ENCODE data around the gene MAN2B1. TPM values are rescaled to one million over a fixed set of nuclear protein-coding genes. Genes with fewer than 3 reads are reported as not detected.

The MAN2B1 gene
- total and polyA plus RNA-seq, 2 of the 13 experiments (the other 11 are each of a cell fraction or from before 2014, with no cell fraction given) = 23.6 to 23.8 TPM

- TF ChIP-seq ATF3 (CRISPR knock-in tag; IDR thresholded peaks at IDR 0.05) = no peak
- peak; percentile 78 for TF ChIP-seq SP2 (CRISPR knock-in tag; IDR thresholded peaks at IDR 0.05)
- TF ChIP-seq SMARCC2 (IDR thresholded peaks at IDR 0.05) = no peak
- TF ChIP-seq ZFY (CRISPR knock-in tag; IDR thresholded peaks at IDR 0.05) = peak; percentile 92
- TF ChIP-seq POLR2AphosphoS2 (IDR thresholded peaks at IDR 0.05; ENCODE audit: low read depth, low read length) = no peak; the same call in 1 of the 2 replicates
- TF ChIP-seq DDIT3 (CRISPR knock-in tag; IDR thresholded peaks at IDR 0.05) = no peak
- peak; percentile 53; the same call in 1 of the 2 replicates for TF ChIP-seq ZNF784 (CRISPR knock-in tag; IDR thresholded peaks at IDR 0.05; ENCODE audit: borderline replicate concordance)
- peak; percentile 66 for TF ChIP-seq HCFC1 (IDR thresholded peaks at IDR 0.05; ENCODE audit: low read depth, low read length)
- TF ChIP-seq ZSCAN22 (CRISPR knock-in tag; IDR thresholded peaks at IDR 0.05) = no peak
- no peak; the same call in 1 of the 2 replicates for TF ChIP-seq ZNF296 (CRISPR knock-in tag; conservative IDR thresholded peaks at IDR 0.05)
- TF ChIP-seq ZNF292 (CRISPR knock-in tag; IDR thresholded peaks at IDR 0.05; ENCODE audit: borderline replicate concordance, low read depth) = no peak
- TF ChIP-seq ZNF704 (CRISPR knock-in tag; IDR thresholded peaks at IDR 0.05; ENCODE audit: borderline replicate concordance) = no peak
- no peak for TF ChIP-seq HHEX (CRISPR knock-in tag; IDR thresholded peaks at IDR 0.05)
- no peak for TF ChIP-seq POGK (CRISPR knock-in tag; conservative IDR thresholded peaks at IDR 0.05)
- no peak; the same call in 1 of the 2 replicates for TF ChIP-seq NR2F2 (IDR thresholded peaks at IDR 0.05; ENCODE audit: borderline replicate concordance, low read depth)
- TF ChIP-seq WIZ (CRISPR knock-in tag; IDR thresholded peaks at IDR 0.05) = 0 out of 2 replicates have a peak, but pooled peaks have one; percentile 20
- TF ChIP-seq SNAPC5 (CRISPR knock-in tag; IDR thresholded peaks at IDR 0.05; ENCODE audit: borderline replicate concordance) = no peak
- TF ChIP-seq ZBTB3 (CRISPR knock-in tag; IDR thresholded peaks at IDR 0.05; ENCODE audit: borderline replicate concordance, low read depth) = no peak
- TF ChIP-seq FLYWCH1 (CRISPR knock-in tag; IDR thresholded peaks at IDR 0.05) = 0 out of 2 replicates have a peak, but pooled peaks have one; percentile 31
- 0 out of 2 replicates have a peak, but pooled peaks have one; percentile 46 for TF ChIP-seq CC2D1A (CRISPR knock-in tag; IDR thresholded peaks at IDR 0.05)
- peak; percentile 43; the same call in 1 of the 2 replicates for TF ChIP-seq ZNF441 (CRISPR knock-in tag; IDR thresholded peaks at IDR 0.05; ENCODE audit: borderline replicate concordance)
- TF ChIP-seq GABPB1 (CRISPR knock-in tag; IDR thresholded peaks at IDR 0.05) = peak; percentile 98
- peak; percentile 75; the same call in 1 of the 2 replicates for TF ChIP-seq ZNF275 (CRISPR knock-in tag; IDR thresholded peaks at IDR 0.05; ENCODE audit: borderline replicate concordance)
- no peak for TF ChIP-seq NFE2L2 (IDR thresholded peaks at IDR 0.05; ENCODE audit: low read length)
Observed at GRCh38 chr19:12669270-12670158, 3.0 kb upstream of the MAN2B1 start (continued).

All from HepG2 (cell line).